Ishikawa (cell line): ENCODE measurements around the gene PPIB.
A peak's percentile ranks its signal among the peaks of the same experiment; 100 is the strongest.

Source experiments
- CEBPB ChIP-seq: IDR thresholded peaks from 2 replicates; pipeline ENCODE4 v1.6.1; 2012
- CREB1 ChIP-seq: IDR thresholded peaks from 2 replicates; pipeline ENCODE4 v1.6.1; 2012; ENCODE audit warnings: low read depth
- EGR1 ChIP-seq: IDR thresholded peaks from 2 replicates; pipeline ENCODE4 v1.6.1; 2012
- EP300 ChIP-seq: IDR thresholded peaks from 2 replicates; pipeline ENCODE4 v1.6.1; 2012; ENCODE audit warnings: borderline replicate concordance
- FOXM1 ChIP-seq: IDR thresholded peaks from 2 replicates; pipeline ENCODE4 v1.6.1; 2012; ENCODE audit warnings: low read depth, borderline replicate concordance
- MAX ChIP-seq: IDR thresholded peaks from 2 replicates; pipeline ENCODE4 v1.6.1; 2012
- NFIC ChIP-seq: IDR thresholded peaks from 2 replicates; pipeline ENCODE4 v1.6.1; 2012
- RAD21 ChIP-seq: IDR thresholded peaks from 2 replicates; pipeline ENCODE4 v1.6.1; 2012; ENCODE audit warnings: low read depth
- TAF1 ChIP-seq: IDR thresholded peaks from 2 replicates; pipeline ENCODE4 v1.6.1; 2012; ENCODE audit warnings: low read depth, mild to moderate bottlenecking
- TCF12 ChIP-seq: IDR thresholded peaks from 2 replicates; pipeline ENCODE4 v1.6.1; 2012; ENCODE audit warnings: low read depth
- TEAD4 ChIP-seq: IDR thresholded peaks from 2 replicates; pipeline ENCODE4 v1.6.1; 2012
- YY1 ChIP-seq: IDR thresholded peaks from 2 replicates; pipeline ENCODE4 v1.6.1; 2012; ENCODE audit warnings: low read depth
- ZBTB7A ChIP-seq: IDR thresholded peaks from 2 replicates; pipeline ENCODE4 v1.6.1; 2012; ENCODE audit warnings: low read depth
- TF ChIP-seq, protein P1 (sequence below): IDR thresholded peaks from 2 replicates; pipeline ENCODE4 v1.6.1; 2012; ENCODE audit warnings: low read depth, mild to moderate bottlenecking
- TF ChIP-seq, protein P2 (sequence below): IDR thresholded peaks from 2 replicates; pipeline ENCODE4 v1.6.1; 2012

The PPIB gene

DNA sequence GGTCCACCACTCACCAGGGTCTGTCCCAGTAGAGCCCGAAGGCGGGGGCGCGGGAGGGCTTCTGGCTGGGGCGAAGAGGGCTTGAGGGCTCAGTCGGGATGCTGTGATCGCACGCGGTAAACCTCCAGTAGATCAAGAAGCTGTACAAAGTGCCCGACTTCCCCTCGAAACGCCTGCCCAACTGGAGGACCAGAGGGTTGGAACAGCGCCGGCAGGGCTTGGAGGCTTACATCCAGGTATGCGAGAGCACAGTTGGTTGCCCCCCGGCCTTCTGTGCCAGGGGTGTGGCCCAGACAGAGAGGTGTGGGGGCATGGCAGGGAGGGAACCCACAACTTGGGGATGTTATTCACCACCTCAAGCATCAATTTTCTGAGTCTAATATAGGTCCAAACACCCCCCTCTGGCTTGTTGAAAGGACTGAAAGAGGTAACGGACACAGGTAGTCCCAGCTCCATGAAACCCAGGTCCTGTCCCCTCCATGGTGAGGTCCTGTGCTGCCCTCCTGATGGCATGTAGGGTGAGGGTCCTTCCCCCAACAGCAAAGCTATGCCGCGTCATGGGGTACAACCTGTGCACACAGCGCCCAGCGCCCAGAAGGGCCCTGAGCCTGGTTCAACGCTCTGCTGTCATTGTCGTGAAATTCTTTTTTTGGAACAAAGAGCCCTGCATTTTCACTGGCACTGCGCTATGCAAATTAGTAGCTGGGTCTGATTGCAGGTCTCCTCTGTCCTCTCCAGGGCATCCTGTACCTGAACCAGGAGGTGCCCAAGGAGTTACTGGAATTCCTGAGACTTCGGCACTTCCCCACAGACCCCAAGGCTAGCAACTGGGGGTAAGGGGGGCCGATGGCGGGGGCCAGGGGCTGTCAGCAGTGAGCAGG is 10.1 kb downstream of the PPIB start:
- TF ChIP-seq TEAD4, result no peak
- TF ChIP-seq MAX, result no peak
- TF ChIP-seq YY1, result no peak

DNA sequence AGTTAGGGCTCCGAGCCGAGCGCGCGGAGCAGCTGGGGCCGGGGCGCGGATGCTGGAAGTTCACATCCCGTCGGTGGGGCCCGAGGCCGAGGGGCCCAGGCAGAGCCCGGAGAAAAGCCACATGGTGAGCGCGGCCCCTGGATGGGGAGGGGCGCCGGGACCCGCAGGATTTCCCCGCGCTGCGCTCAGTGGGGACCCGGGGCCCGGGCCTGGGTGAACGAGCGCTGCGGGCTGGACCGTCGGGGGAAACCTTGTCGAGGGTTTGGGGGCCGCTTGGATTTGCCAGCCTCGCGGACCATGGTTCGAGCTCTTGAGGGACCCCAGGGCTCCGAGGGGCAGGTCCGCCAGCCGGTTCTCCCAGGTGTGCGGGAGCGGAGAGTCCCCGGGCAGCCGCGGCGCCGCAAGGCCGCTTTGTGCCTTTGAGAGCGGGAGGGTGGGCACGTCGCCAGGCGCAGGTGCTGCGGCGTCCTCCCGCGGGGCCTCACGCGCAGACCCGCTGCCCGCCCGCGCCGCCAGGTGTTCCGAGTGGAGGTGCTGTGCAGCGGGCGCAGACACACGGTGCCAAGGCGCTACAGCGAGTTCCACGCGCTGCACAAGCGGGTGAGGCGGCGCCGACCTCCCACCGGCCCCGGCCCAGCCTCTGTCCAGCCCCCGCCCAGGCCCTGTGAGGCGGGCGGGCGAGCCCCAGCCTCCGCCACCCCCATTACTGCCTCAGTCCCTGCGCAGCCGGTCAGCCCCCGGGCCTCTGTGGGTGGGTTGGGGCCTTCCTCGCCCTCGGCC is 10.9 kb downstream of the PPIB start, which contains the start of gene SNX22:
SNX22 (plus strand) TSS at position 5 of the 780 bp plus-strand sequence; CDS start at position 50, 45 bp downstream.
- 0 out of 2 replicates have a peak, but pooled peaks have one; percentile 41 for TF ChIP-seq TAF1
- peak; percentile 91 for TF ChIP-seq ZBTB7A
- no peak for TF ChIP-seq CREB1
- TF ChIP-seq, protein P1, sequence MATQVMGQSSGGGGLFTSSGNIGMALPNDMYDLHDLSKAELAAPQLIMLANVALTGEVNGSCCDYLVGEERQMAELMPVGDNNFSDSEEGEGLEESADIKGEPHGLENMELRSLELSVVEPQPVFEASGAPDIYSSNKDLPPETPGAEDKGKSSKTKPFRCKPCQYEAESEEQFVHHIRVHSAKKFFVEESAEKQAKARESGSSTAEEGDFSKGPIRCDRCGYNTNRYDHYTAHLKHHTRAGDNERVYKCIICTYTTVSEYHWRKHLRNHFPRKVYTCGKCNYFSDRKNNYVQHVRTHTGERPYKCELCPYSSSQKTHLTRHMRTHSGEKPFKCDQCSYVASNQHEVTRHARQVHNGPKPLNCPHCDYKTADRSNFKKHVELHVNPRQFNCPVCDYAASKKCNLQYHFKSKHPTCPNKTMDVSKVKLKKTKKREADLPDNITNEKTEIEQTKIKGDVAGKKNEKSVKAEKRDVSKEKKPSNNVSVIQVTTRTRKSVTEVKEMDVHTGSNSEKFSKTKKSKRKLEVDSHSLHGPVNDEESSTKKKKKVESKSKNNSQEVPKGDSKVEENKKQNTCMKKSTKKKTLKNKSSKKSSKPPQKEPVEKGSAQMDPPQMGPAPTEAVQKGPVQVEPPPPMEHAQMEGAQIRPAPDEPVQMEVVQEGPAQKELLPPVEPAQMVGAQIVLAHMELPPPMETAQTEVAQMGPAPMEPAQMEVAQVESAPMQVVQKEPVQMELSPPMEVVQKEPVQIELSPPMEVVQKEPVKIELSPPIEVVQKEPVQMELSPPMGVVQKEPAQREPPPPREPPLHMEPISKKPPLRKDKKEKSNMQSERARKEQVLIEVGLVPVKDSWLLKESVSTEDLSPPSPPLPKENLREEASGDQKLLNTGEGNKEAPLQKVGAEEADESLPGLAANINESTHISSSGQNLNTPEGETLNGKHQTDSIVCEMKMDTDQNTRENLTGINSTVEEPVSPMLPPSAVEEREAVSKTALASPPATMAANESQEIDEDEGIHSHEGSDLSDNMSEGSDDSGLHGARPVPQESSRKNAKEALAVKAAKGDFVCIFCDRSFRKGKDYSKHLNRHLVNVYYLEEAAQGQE, result no peak
- peak; percentile 38; the same call in 1 of the 2 replicates for TF ChIP-seq MAX
- TF ChIP-seq RAD21, result no peak

DNA sequence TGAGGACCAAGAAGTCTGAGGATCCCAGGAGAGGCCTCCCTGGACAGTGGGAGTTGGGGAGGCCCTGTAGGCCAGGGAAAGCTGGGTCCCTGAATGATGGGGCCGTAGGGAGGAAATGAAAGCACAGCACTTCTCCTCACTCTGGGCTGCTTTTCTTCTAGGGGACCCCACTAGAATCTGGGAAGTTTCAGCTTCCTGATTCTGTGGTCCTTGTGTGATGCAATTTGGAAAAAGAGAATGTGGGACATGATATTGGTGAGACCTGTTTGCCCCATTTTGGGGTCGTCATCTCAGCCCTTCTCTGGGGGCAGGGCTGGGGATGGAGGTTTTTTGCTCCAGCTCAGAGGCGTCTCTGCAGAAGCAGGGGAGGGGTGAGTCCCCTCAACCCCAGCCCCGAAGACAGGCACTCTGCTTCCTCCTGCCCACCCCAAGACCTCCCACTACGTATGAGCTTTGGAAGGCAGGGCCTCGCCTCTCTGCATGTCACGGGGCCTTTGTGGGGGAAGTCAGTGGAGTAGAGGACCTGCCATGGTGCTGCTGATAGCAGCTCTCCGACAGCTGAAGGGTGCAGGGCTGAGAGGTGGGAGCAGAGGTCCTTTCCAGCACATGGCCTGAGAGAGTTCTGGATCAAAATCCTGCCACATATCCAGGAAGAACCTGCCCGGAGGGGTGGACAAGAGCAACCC is 12.8 kb downstream of the PPIB start:
- TF ChIP-seq MAX (no peak), YY1 (no peak), TCF12 (no peak), TAF1 (no peak), CREB1 (no peak), ZBTB7A (no peak), RAD21 (no peak), EGR1 (no peak), FOXM1 (no peak), TEAD4 (no peak), NFIC (no peak), CEBPB (no peak), EP300 (no peak)
- TF ChIP-seq, protein P2, sequence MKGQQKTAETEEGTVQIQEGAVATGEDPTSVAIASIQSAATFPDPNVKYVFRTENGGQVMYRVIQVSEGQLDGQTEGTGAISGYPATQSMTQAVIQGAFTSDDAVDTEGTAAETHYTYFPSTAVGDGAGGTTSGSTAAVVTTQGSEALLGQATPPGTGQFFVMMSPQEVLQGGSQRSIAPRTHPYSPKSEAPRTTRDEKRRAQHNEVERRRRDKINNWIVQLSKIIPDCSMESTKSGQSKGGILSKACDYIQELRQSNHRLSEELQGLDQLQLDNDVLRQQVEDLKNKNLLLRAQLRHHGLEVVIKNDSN, result no peak
- TF ChIP-seq, protein P1, result no peak

- TF ChIP-seq CREB1 (no peak), TEAD4 (no peak)
Measured at GRCh38 chr15:64149424-64149823, 13.4 kb downstream of the PPIB start.

DNA sequence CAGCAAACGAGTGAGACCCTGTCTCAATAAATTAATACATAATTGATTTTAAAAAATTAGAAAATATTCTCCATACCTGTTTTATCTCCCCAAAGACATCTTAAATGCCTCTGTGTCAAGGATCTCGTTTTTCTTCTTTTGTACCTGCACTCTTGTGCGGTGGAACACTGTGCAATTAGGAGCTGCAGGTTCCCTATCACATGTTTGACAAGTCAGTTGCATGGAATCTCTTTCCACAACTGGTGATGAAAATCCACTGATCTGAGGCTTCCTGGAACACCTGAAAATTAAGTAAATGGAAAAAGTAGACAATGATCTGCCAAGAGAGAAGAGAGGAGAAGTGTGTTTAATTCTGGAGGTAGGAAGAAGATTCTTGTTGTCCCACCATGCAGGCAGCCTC is 14.2 kb downstream of the PPIB start:
- TF ChIP-seq MAX (no peak), TEAD4 (no peak), TCF12 (no peak), CEBPB (no peak), CREB1 (no peak), FOXM1 (no peak), EP300 (no peak), TAF1 (no peak), NFIC (no peak), ZBTB7A (no peak), YY1 (no peak), EGR1 (no peak), RAD21 (no peak)
- TF ChIP-seq, protein P2, result no peak
- TF ChIP-seq, protein P1, result no peak
